ENCODE measurements around the gene DUSP2.

Gene DUSP2

DNA sequence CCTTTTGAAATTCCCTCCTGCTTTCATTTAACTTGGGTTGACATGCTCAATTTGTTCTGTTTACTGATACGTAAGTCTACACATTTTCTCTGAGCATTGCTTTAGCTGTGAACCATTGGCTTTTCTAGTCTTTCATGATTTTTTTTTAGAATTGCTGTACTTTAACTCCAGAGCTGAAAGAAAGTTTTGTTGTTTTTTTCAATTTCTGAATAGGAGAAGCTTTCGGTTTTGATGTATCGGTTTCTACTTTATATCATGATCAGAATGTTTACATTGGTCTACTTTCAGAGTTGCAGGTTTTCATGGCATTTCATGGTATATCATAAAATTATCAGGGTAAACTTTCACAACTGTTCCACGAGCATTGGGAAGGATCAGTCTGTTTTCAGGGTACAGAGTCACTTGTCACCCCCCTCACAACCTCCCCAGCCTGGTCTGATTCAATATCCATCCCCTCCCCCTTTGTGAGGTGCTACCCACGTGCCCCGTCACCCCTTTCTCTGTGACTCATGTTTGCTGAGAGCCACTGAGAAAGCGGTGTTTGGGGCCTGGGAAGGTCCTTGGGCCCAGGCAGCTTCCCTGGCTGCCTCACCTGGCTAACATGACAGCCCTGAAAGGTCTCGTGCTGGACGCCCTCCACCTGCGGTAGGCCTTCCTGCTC is 14.0 kb downstream of the DUSP2 start:
- DNase-seq (ENCODE audit: low read depth) = no peak

DNA sequence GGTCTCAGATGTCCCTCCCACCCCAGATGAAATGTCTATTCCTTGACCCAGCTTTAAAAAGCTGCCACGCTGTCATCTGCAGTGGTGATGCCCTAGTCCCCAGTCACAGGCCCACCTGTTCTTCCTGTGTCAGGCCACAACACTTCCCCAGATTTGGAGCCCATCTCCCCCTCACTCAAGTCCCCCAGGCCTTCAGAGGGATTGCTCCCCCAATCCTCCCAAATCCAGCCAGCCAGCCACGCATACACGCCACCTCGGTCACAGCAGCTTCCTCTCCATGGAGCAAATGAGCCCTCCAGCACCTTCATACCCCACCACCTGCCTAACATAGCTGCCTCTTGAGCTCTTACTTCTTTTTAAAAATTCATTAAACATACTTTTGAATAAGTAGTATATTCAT is 14.8 kb downstream of the DUSP2 start:
- no peak for DNase-seq (ENCODE audit: low read depth)

DNA sequence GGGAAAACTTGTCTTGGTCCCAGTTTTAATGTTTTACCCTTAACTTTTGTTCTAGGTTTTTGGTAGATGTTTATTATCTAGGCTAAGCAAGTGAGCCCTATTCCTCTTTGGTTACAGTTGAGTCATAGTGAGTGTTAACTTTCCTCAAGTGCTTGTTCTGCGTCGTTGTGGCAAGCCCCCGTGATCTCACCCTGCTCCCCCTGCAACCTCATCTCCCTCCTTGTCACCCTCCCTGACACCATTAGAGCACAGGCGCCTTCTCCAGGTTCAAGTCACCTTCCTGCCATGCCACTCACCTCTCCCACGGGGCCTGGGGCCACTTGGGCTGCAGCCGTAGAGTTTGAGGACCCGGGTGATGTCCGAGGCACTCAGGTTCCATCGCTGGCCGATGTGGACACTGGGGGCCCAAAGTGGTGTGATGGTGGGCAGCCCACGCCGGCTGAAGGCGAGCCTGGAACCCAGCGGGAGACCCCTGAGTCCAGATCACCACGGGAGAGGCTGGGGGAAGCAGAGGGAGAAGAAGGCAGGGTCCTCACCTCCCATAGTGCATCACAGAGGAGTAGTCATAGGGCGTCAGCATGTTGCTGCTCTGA is 15.6 kb downstream of the DUSP2 start:
- no peak for DNase-seq (ENCODE audit: low read depth)

DNA sequence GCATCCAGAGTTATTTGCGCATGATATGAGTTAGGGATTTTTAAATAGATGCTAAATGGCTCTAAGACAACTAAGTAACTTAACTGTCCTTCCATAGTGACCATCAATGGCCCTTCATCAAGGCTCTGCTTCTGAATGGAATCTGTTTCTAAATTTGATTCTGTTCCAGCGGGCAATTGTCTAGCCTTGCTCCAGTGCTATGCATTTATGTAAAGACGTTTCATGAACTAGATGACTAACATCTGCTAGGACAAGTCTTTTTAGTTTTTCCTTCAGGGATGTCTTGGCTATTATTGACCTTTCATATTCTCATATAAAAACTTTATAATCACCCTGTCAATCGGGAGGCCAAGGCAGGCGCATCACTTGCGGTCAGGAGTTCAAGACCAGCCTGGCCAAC is 16.8 kb downstream of the DUSP2 start:
- DNase-seq (ENCODE audit: low read depth) = no peak

DNA sequence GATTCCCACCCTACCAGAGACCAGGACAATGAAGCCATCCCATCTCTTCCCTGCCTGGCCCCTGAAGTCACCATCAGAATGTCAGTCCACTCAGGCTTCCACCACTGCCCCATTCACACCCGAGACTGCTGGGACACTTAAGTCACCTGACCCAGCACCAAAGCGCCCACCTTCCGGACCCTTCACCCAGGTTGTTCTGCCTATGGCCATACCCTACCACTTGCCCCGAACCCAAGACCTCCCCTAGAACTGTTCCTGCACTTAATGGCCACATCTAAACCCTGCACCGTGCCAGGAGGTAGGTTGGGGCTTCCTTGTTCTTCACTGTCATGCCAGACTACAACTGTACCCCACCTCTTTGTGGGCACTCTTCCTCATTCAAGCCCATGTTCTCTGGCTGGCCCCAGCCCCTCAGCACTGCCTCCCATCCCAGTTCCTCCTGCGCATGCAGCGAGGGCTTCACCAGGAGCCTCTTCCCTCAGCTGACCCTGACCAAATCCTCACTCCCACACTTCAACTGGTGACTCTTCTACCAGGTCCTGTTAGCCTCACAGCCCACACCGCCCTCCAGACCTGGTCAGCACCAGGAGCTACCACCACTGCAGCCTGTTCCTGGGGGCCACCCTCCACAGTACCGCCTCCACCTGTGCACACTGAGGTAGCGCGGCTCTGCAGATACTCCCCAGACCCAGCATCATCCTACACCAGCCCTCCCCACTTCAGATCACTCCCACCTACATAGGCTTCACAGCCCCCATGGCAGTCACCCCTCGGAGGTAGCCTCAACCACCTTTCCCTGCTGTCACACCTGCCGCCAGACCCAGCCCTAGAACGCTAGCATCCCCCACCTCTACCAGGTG is 20.6 kb downstream of the DUSP2 start:
- no peak for DNase-seq (ENCODE audit: low read depth)

DNA sequence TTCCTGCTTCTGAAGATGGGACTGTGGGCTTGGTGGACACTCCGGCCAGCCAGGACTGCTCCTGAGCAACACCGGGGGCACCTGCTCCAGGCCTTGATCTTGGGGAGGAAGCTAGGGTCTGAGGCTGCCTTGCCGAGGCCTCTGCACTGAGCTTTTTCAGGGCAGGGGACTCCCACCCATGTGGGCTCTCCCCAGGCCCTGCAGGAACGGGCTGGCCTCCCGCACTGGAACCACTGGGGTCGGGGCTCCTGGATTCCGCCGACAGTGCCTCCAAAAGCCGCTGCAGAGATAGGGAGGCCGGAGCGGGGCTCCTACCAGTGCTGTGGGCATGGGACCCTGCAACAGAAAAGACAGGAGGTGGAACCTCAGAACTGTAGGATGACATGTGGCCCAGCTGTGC is 21.3 kb downstream of the DUSP2 start:
- DNase-seq (ENCODE audit: low read depth) = no peak

DNA sequence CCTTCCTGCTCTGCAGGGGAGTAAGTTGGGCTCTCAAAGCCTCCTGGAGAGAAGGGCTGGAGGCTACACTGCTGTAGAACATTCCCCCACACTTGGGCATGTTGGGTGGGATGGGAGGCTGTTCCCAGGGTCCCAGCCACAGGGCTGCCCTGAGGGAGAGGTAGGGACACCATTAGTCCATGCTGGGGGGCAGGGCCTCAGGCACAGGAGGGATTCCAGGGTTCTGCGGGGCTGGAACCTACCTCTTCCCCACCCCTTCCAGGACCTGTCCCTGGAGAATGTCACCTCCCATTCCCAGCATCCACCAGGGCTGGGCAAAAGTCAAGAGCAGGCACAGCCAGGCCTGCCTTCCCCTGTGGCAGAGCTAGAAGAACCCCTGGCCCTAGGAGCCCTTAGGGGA is 21.9 kb downstream of the DUSP2 start:
- DNase-seq (ENCODE audit: low read depth) = no peak

DNA sequence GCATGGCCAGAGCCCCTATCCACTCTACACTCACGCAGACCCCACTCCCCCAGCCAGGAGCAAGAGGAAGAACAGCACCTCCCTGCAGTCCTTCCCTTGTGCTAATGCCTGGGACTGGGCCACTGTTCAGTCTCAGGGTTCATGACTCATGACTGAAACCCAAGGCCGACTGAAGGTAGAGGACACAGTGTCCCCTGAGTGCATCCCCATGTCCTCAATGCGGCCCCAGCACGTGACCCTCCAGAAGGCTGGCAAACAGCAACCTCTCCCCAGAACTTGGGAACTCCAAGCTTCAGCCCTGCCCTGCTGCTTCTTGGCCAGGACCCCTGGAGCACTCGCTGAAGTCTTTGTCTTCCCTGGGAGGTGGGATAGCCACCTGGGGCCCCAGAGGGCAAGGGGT is 22.8 kb downstream of the DUSP2 start:
- DNase-seq (ENCODE audit: low read depth) = no peak

DNA sequence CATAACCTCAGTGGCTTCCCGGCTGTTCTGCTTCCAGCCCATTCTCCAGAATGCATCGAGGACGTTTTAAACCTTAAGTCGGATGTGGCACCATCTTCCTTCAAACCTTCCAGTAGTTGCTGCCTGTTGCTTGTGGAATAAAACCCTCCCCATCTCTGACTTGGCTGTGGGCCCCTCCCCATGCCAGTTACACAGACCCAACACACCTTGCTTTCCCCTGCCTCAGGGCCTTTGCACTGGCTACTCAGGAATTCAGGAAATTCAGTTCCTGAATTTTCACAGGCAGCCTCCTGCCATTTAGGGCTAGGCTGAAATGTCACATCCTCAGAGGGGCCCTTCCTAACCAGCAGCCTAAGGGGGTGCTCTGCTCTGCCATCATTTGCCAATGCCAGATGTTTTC is 23.8 kb downstream of the DUSP2 start:
- no peak for DNase-seq (ENCODE audit: low read depth)

DNA sequence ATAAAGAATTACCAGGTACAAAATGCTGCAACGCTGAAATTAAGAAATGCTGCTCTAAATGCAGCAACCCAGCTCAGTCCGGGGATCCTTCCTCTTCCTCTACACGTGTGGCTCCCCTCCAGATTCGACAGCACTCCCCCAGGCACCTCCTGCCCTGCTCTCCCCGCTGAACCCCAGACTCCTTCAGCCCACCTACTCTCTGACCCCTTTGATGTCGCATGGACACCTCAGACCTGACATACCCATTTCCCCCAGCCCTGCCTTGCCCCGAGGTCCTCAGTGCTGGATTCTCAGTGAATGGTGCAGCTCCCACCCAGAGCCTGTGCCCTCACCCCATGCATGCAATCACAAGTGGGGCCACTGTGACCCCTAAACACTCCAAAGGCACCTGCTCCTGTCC is 24.2 kb downstream of the DUSP2 start:
- no peak for DNase-seq (ENCODE audit: low read depth)

DNA sequence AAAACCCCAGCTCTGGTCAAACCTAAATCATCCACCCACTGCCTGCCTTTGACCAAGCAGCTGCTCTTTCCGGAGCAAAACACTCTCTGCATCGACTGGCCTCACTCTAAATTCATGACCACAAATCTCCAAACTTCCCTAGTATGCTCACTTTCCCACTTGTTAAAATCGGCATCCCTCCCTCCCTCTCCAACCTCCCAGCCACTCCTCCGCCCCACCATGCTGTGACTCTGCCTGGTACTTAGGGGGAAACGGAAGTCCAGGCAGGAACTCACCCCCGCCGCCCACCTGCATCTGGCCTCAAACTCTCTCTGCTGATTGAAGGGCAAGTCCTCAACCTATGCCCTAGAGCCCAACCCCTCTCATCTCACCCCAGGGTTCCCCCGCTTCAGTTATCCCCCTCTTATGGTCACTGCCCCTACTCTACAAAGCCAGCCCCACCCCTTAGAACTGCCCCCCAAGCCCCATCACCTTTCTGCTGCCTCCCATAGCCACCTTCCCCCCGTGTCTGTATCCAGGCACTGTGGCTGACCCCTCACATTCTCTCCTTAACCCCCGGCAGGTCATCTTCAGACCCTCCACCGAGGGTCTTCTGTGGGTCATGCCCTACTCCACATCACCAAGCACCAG is 25.0 kb downstream of the DUSP2 start:
- no peak for DNase-seq (ENCODE audit: low read depth)

DNA sequence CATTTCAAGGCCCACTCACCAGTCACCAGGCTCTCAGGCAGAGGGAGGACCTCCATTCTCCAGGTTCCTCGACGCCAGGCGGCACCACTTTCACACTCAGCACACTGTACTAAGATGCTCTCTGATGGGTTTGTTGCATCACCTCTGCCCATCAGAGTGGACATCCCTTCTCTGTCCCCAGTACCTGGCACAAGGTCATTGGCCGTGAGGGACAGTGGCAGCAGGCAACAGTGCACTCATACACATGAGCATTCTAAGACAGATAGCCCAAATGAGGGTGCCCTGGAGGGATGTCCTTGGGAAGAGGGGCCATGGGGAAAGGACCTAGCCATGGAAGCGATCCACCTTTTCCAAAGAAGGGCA is 25.9 kb downstream of the DUSP2 start:
- no peak for DNase-seq (ENCODE audit: low read depth)

DNA sequence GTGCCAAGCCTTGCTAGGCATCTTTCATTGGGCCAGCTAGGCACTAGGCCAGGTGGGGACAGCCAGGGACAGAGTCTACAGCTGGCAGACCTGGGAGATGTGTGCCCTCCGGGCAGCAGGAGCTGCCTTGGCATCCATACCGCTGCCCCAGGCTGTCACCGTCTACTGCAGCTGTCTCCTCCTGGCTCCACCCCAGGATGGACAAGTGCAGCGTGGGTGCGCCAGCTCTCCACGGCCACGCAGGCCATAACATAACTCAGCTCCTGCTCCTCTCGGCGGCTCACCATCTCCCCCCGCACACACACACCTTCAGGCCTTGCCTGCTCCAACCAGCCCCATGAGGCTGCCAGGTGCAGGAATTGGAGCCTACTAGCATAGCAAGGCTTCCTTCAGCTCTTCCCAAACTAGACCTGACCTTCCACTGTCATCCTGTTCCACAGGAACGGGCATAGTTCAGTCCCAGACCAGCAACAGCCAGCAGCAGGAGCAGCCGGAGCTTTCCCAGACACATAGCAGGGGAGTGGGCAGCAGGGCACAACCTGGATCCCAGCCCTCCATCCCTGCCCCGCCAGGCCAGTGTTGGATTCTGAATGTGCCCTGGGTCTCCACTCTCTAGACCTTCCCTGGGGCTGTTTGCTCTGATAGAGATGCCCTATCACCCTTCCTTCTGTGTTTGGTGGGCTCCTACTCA is 26.4 kb downstream of the DUSP2 start:
- no peak for DNase-seq (ENCODE audit: low read depth)

DNA sequence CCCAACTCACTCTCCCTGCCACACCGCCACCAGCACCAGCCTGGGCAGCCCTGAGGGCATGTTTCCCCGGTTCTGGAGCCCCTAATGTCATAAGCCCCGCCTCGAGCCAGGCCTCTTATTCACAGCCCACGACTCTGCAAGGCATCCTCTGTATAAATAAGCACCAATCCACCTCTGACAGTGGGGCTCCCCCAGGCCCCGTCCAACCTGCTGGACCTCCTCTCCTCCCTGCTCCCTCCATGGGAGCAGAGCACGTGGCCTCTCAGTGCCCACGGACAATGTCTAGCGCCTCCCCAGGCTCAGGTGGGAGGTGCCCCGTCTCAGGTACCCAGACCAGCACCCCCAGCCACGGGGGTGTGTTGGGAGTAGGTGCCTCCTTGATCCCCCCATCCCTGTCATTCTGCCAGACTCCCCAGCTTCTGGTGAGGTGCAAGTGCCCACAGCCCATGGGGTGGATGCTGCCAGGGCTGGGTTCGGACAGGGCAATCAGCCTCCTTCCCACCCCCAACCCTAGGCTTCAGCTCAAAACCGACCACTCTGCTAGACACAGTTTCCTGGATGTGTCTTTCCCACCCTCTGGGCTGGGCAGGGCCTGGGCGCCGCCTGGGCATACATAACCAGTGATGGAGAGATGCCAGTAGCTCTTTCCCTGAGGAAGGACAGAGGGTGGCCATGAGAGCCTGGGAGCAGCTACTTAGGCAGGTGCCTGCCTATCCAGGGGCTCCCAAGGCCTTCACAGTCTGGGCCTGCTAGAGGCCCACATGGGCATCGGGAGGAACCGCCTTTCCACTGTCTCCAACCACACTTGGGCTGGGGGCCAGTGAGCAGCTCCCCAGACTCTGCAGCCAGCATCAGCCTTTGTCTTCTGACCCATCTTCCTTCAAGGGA is 27.3 kb downstream of the DUSP2 start:
- peak; percentile 13 for DNase-seq (ENCODE audit: low read depth)

DNA sequence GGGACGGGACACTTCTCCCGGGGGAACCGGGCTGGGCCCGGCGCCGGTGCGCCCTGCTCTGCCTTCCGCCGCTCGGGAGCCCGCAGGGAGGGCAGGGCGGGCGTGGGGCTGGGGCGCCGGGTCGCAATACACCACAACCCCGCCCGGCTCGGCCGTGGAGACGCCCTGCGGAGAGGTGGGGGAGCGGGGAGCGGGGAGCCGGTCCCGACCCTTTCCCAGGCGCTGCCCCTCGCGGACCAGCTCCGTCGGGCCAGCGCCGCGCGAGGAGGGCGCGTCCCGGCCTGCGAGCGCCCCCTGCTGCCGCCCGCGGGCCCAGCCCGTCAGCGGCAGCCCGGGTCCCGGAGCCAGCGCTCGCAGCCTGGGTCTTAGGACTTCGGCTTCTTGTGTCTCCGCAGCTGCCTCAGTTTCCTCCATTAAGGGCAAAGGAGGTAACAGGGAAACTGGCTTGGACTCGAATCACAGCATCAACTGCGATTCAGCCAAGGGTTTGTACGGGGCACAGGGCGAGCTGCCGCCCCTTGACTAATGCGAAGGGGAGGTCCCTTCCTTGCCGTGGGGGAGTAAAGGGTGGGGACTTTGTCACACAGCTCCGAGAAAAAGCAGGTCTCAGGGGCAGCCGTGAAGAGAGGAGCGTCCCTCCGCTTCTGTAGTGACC is 28.2 kb downstream of the DUSP2 start:
- peak; percentile 50 for DNase-seq (ENCODE audit: low read depth)

DNA sequence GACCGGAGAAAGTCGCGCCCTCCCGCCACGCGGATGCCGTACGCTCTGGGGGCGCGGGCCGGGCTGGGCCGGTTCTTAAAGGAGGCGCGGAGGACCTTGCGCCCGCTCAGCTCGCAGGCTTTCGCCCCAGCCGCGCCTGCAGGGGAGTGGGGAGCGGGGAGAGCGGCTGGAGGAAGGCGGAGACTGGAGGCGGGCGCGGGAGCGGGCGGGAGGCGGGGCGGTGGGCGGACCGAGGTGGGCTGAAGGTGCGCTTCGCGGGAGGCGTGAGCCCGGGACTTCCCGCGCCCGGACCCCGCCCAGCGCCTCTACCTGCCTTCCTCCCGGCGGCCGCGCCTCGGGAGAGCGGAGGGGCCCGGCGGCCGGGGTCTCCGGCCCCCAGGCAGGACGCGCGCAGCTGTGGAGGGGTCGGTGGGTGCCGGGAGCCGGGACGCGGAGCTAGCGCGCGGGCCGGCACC is 28.8 kb downstream of the DUSP2 start, which contains the start of gene ADRA2B:
Gene ADRA2B (minus strand): TSS at position 148 of the 455 bp plus-strand sequence. CDS start 422 bp downstream, outside the sequence.
- DNase-seq (ENCODE audit: low read depth) = peak; percentile 36

DNA sequence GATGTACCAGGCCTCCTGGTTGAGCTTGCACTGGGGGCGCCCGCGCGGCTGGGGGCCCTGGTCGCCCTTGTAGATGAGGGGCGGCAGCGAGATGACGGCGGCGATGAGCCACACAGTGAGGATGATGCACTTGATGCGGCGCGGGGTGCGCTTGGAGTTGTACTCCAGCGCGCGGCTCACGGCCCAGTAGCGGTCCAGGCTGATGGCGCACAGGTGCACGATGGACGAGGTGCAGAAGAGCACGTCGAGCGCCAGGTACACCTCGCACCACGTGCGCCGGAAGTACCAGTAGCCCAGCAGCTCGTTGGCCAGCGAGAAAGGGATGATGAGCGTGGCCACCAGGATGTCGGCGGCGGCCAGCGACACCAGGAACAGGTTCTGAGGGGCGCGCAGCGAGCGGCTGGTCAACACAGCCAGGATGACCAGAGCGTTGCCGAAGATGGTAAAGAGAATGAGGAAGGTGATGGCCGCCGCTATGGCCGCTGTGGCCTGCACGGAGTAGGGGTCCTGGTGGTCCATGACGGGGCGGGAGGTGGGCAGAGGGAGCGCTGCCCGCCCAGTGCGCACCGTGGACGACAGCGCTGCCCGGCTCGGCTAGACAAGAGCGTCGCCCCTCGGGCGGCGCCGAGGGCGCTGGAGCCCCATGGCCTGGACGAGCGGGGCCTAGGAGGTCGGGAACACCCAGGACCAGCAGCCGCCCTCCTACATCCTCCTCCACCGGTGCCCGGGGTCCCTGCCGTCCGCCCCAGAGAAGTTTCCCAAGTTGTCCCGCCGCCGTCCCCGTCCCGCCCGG is 29.4 kb downstream of the DUSP2 start:
- DNase-seq (ENCODE audit: low read depth) = no peak

DNA sequence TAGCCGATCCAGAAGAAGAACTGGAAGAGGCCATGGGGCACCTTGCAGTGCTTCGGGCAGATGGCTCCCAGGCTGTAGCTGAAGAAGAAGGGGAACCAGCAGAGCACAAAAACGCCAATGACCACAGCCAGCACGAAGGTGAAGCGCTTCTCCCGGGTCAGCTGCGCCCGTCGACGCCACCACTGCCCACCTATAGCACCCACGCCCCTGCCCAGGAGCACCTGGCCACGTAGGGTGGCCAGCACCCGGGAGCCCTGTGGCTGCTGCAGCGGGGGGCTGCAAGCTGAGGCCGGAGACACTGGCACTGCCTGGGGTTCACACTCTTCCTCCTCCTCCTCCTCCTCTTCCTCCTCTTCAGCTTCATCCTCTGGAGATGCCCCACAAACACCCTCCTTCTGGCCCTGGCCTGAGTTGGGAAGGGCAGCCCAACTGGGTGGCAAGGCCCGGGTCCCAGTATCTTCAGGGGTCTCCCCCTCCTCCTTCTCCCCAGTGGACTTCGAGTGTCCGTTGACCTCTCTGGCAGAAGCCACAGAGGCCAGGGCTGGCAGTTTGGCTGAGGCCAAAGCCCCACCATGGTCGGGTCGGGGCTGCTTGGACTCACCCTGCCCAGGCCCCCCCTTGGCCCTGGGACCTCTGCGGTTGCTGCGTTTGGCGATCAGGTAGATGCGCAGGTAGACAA is 30.2 kb downstream of the DUSP2 start:
- DNase-seq (ENCODE audit: low read depth) = no peak

DNA sequence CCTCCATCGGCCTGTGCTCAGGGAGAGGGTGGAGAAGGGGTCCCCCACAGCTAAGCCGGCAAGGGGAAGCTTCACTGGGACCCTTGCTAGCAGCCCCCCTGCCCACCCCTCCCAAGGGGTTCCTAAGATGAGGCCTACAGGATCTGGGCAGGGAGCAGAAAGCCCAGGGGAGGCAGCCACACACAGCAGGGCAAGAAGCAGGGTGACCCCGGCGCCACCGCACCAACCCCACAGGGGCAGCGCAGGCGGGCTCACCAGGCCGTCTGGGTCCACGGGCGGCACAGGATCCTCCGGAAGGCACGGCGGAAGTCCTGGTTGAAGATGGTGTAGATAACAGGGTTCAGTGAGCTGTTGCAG is 30.7 kb downstream of the DUSP2 start:
- no peak for DNase-seq (ENCODE audit: low read depth)
